GM21717 (cell line): ENCODE results near the gene FBXO9.
"Not testable (repeated sequence)": the region's sequence is repeated elsewhere in the genome, so short reads cannot be mapped to it uniquely, and the experiment has no call there.

Experiments
- ATAC-seq: cut with Tn5 transposase; IDR thresholded peaks from one replicate; pipeline ENCODE4 v1.9.1; 2021; ENCODE audit warnings: mild to moderate bottlenecking, moderate library complexity; ENCODE audit not compliant: unreplicated experiment

FBXO9 gene

GRCh38 chr6:53045891-53046673, 19.1 kb upstream of the FBXO9 start:
- ATAC-seq, result no peak

DNA sequence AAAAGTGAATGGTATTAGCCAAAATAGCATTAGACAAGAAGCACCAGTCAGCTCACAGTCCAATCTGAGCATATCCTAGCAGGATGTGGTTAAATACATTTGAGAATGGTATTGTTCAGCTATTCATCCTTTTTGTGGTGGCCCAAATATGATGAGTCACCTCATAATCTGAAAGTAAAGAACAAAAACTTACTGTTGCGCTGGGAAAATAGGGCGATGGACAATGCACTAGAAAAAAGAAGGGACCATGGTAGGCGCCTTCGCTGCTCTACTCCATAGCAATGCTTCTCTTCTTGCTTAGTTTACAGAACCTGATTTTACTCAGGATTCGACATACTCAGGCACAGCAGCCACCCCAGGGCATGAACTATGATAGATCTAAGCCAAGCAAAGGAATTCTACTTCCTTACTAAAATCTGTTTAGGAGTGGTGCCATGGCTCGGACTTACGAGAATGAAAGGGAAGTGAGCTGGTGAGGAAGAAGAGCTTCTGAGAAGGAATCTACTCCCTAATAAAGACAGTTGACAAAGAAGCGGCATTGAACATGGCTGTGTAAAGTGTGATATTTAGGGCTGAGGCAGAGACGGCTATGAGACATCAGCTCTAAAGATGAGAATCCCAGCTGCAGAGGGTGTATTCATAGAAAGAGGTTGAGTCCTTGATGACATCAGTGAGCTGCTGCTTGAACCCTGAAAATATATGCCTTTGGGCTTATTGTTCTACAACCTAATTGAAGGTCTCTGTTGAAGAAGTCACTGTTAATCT, 16.6 kb upstream of the FBXO9 start:
- ATAC-seq, result peak; percentile 88

GRCh38 chr6:53049415-53049814, 15.8 kb upstream of the FBXO9 start:
- no peak for ATAC-seq

DNA sequence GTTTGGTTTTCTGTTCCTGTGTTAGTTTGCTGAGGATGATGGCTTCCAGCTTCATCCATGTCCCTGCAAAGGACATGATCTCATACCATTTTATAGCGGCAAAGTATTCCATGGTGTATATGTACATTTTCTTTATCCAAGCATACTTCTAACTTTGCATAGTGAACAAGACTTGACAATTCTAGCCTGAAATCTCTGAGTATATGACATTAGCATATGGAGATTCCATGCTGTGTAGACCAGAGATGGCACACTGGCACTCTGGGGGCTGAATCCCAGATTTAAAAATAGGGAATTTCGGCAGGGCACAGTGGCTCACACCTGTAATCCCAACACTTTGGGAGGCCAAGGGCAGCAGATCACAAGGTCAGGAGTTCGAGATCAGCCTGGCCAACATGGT, 13.1 kb upstream of the FBXO9 start:
- not testable (repeated sequence) for ATAC-seq

DNA sequence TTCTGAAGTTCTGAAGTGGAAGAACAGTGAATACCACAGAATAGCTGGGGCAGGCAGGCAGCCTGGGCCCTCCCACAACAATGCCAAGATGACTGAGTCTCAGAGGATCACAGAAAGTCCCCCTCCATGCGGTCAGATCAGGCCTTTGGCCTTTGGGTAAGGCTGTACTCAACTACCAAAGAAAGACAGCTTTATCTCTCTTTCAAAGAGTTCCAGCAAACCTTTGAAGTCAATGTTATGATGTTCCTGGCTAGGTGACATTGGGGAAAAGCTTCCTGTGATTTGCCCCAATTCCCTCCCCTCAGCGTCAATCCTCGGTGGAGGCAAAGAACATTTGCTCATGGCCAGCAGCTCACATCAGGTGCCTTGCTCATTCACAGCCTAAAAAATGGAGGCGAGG, 10.7 kb upstream of the FBXO9 start:
- ATAC-seq, result no peak

DNA sequence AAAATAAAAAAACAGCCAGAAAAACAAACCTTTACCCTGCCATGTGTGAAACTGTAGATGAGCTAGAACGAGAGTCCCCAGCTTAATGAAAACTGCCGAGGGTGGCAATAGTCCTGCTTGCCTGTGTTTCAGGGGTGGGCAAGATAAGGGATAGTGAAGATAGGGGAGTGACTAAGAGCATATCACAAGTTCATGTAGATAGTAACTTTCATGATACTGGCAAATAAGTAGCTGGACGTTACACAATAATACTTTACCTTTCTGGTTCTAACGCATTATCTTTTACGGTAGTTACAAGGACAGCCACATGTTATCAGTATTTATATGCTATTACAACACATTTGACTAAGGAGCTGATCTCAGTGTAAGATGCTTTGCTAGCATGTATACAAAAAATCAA, 9.3 kb upstream of the FBXO9 start:
- ATAC-seq, result no peak

DNA sequence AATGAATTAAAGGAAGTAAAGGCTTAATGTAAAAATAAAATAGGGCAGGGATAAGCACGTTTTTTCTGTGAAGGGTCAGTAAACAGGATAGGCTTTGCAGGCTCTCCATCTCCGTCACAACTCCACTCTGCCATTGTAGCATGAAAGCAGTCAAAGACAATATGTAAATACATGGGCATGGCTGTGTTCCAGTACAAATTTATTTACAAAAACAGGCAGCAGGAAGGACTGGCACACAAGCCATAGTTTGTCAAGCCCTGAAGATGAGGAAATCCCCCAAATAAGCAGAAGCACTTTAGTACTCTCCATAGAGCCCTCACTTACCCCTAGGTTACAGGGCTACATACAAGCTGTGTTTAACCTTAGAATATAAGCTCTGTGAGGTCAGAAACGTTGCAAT, 8.9 kb upstream of the FBXO9 start:
- no peak for ATAC-seq

DNA sequence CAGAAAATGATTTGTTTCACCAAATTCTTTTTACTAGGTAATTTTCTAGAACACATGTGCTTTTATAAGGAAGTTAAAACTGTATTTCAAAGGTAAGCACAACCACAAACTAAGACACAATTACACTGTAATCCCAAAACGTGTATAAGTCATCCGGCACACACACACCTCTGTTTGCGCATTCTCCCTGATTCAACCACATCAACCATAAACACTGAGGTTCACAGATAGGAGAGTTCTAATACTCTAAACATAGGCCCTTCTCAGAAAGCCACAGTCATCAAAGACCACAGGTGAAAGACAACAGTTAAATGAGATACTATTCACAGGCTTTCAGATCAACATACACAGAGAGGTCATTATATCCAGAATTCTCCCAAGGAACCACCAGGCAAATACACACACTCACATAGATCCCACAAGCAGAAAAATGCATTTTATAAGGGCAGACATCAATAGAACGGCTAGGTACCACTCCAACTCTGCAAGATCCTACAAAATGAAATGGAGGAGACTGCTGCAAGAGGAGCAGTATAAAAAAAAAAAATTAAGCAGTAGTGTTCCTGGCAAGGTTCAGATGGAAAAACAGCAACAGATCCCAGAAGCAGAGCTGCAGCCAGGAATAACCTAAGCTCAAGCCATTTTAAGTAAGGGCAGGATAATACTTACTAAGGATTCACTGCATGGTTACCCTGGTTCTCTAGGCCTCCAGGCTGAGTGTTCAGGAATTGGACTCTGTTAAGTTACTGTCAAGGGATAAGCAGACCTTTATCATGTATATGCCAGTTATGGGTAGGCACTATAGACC, 6.6 kb upstream of the FBXO9 start:
- ATAC-seq, result no peak

- no peak for ATAC-seq
Measured at GRCh38 chr6:53059648-53060589, 5.3 kb upstream of the FBXO9 start.

- ATAC-seq, result no peak
Measured at GRCh38 chr6:53062169-53062539, 3.0 kb upstream of the FBXO9 start.

DNA sequence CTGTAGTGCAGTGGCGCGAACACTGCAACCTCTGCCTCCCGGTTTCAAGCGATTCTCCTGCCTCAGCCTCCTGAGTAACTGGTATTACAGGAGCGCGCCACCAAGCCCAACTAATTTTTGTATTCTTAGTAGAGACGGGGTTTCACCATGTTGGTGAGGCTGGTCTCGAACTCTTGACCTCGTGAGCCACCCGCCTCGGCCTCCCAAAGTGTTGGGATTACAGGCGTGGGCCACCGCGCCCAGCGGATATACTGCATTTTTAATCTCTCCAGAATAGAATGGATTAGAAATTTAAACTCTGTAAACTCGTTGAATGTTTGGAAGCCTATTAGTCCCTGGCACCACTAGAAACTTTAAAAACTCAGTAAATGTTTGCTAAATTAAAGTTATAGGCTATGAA, 949 bp upstream of the FBXO9 start:
- ATAC-seq, result not testable (repeated sequence)

- peak; percentile 79 for ATAC-seq
Measured at GRCh38 chr6:53064726-53065265, 408 bp upstream of the FBXO9 start.

DNA sequence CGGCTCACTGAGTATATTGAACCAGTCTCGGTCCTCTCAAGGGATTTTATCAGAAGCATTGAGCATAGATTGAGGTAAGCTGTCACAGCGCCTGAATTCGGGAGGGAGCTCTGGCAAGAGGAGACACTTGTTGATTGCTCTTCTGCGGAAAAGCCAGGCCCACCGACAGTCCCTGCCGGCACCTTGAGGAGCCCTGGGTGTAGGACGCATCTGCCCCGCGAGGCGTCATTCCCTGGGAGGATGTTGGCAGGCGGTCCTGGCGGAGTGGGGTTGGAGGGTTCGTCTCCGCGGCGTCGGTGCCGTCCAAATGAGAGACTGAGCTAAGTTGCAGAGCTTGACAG, 843 bp downstream of the FBXO9 start:
- no peak for ATAC-seq

DNA sequence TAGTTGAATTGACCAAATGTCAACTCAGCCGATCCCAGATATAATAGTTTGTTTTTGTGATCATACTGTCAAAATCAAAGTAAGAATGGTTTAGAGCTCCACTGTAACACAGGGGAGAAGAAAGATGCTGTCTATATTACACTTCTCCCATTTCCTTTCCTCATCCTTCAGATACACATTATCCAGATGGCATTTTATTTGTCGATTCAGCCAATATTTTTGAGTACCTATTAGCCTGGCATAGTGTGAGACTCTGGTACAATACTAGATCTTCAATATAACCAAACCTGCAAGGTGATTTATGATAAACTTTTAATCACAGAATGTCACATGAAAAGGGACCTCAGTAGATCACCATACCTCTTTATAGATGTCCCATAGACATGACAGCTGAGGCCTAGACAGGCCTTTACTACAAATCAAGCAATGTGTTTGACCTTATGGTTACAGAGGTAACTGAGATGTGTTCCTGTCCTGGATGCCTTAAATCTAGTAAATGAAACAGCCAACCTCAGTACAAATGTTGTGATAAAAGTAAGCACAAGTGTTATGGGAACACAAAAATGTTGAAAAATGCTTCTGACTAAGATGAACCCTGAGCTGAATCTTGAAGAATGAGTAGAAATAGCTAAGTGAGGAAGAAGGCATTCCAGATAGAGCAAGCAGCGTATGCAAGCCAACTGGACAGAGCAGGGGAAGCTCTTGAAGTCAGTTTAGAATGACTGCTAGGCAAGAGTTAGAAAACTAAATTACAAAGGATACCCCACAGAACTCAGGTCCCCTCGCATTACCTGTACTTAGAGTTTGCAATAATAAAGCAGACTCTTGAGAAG, 1.9 kb downstream of the FBXO9 start:
- no peak for ATAC-seq

- ATAC-seq, result no peak
Measured at GRCh38 chr6:53067849-53068361, 2.7 kb downstream of the FBXO9 start.

- no peak for ATAC-seq
Measured at GRCh38 chr6:53069427-53069826, 4.2 kb downstream of the FBXO9 start.

DNA sequence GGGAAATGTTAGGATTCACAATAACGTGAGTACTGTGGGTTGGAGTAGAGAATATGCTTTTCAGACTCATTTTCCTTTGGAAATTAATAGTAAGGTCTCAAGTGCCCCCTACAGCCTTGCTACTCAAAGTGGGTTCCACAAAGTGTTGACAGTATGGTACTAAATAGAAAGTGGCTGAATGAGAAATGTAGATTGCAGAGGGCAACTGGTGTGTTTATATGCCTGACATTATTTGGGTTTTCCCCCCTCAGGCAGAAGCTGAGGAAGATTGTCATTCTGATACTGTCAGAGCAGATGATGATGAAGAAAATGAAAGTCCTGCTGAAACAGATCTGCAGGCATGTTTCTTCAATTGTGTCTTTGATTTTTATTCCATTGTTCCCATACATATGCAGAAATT, 5.6 kb downstream of the FBXO9 start:
- ATAC-seq, result peak; percentile 78

DNA sequence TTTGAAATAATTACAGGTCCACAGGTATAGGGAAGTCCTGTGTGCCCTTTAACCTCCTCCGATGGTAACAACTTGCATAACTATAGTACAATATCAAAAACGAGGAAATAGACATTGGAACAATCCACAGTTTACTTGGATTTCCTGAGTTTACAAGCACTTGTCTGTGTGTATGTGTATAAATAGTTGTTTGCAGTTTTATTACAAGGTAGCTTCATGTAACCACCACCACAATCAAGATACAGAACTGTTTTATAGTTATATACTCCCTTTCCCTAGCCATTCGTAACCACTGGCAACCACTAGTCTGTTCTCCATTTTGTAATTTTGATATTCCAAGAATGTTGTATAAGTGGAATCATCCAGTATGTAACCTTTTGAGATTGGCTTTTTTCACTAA, 9.1 kb downstream of the FBXO9 start:
- ATAC-seq, result no peak

DNA sequence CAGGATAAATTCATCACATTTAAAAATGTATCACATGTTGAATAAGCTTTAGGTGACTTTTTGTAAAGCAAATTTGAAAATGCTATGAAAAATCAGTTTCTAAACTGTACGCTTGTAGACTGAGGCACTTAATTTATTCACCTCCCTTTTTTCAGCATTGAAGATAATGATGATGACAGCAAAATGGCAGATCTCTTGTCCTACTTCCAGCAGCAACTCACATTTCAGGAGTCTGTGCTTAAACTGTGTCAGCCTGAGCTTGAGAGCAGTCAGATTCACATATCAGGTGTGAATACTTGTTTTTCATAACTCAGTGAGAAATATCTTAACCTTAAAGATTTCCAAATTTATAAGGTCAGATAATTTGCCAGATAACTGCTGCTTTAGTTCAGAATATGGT, 15.6 kb downstream of the FBXO9 start:
- ATAC-seq, result no peak
